H1 (cell line): ENCODE data around the gene GTF2A1. TPM values are rescaled to one million over a fixed set of nuclear protein-coding genes. Genes with fewer than 3 reads are reported as not detected.

Source experiments
- CTCF ChIA-PET: fragments of 300-600 bp; sonication (Branson Sonifier 250); formaldehyde crosslinking; loops from one replicate; lab custom pipeline; 2021; ENCODE audit not compliant: partially characterized antibody; lab: Charles Lee
- POLR2A ChIA-PET: fragments of 300-600 bp; sonication (Branson Sonifier 250); formaldehyde crosslinking; loops from one replicate; lab custom pipeline; 2021; ENCODE audit warnings: inconsistent platforms; ENCODE audit not compliant: partially characterized antibody; lab: Charles Lee
- DNase-seq, 2 experiments: peaks; one replicate each; pipeline versions ENCODE4 v3.0.0 to v3.0.0-alpha.2; 2010 to 2022; ENCODE audit warnings: low spot score in 2 of 2, low read depth in 1 of 2, mixed read lengths in 1 of 2
- FAIRE-seq: peaks from 2 replicates; lab custom pipeline; 2011; peaks lifted over from hg19 to GRCh38; lab: Jason Lieb, UNC
- H2AFZ ChIP-seq: 2 replicates; pipeline ENCODE4 v1.8.1; 2012; ENCODE audit warnings: low read length, inconsistent platforms
- H2AK5ac ChIP-seq: 2 replicates; pipeline ENCODE4 v1.6.1; 2013; ENCODE audit warnings: low read depth, low read length
- H2BK120ac ChIP-seq: replicated peaks from 2 replicates; pipeline ENCODE3; 2013; ENCODE audit warnings: low read depth, low read length, inconsistent platforms
- H2BK12ac ChIP-seq: 2 replicates; pipeline ENCODE4 v1.6.1; 2013; ENCODE audit warnings: low read depth, low read length
- H2BK15ac ChIP-seq: 2 replicates; pipeline ENCODE4 v1.6.1; 2013; ENCODE audit warnings: low read length
- H2BK20ac ChIP-seq: 2 replicates; pipeline ENCODE4 v1.6.1; 2013; ENCODE audit warnings: low read length
- H2BK5ac ChIP-seq: 2 replicates; pipeline ENCODE4 v1.6.1; 2013; ENCODE audit warnings: low read depth, low read length
- H3K14ac ChIP-seq: 2 replicates; pipeline ENCODE4 v1.6.1; 2013; ENCODE audit warnings: inconsistent platforms; ENCODE audit not compliant: insufficient read length
- H3K18ac ChIP-seq: 2 replicates; pipeline ENCODE4 v1.6.1; 2013; ENCODE audit warnings: low read length; ENCODE audit errors: extremely low read depth
- H3K23ac ChIP-seq: 2 replicates; pipeline ENCODE4 v1.6.1; 2013; ENCODE audit warnings: inconsistent platforms; ENCODE audit not compliant: insufficient read length
- H3K23me2 ChIP-seq: 2 replicates; pipeline ENCODE4 v1.6.1; 2013; ENCODE audit warnings: low read depth, low read length
- H3K27ac ChIP-seq: 2 replicates; pipeline ENCODE4 v1.6.1; 2011; ENCODE audit warnings: low read depth, low read length, inconsistent platforms
- H3K27me3 ChIP-seq, 4 experiments: replicated peaks in 1 of 4; 1 replicate in 1 of 4; 2 replicates in 3 of 4; pipeline versions ENCODE4 v1.6.1 to v1.8.1; 2011 to 2013; ENCODE audit warnings: low read length in 3 of 4, mild to moderate bottlenecking in 3 of 4, inconsistent platforms in 2 of 4, mixed read lengths in 2 of 4, moderate library complexity in 1 of 4; ENCODE audit not compliant: control insufficient read depth in 3 of 4, insufficient read depth in 3 of 4; ENCODE audit errors: extremely low read depth in 1 of 4
- H3K36me3 ChIP-seq, 4 experiments: 2 replicates each; pipeline versions ENCODE4 v1.6.1 to v1.8.1; 2011 to 2013; ENCODE audit warnings: mild to moderate bottlenecking in 4 of 4, low read length in 3 of 4, moderate library complexity in 2 of 4, control low read depth in 1 of 4, inconsistent platforms in 1 of 4; ENCODE audit not compliant: insufficient read depth in 4 of 4, control insufficient read depth in 2 of 4
- H3K4ac ChIP-seq: replicated peaks from 2 replicates; pipeline ENCODE3; 2013; ENCODE audit warnings: low read length, low read depth, mixed read lengths, inconsistent platforms; ENCODE audit not compliant: insufficient read length
- H3K4me1 ChIP-seq, 4 experiments: replicated peaks in 1 of 4; 1 replicate in 1 of 4; 2 replicates in 3 of 4; pipeline versions ENCODE4 v1.6.1 to v1.8.1; 2011 to 2013; ENCODE audit warnings: low read length in 3 of 4, inconsistent platforms in 2 of 4, mixed read lengths in 1 of 4; ENCODE audit not compliant: insufficient read depth in 4 of 4, control insufficient read depth in 3 of 4
- H3K4me2 ChIP-seq, 2 experiments: 2 replicates each; pipeline versions ENCODE4 v1.6.1 to v1.8.1; 2011 to 2013; ENCODE audit warnings: low read depth in 2 of 2, low read length in 2 of 2, control low read depth in 1 of 2, inconsistent platforms in 1 of 2, mild to moderate bottlenecking in 1 of 2; ENCODE audit not compliant: insufficient read depth in 1 of 2
- H3K4me3 ChIP-seq, 4 experiments: fragments of 200-600, 300-600 bp in 1 of 4; sonication (generic), shearing (Covaris generic), sonication (Bioruptor Twin) in 1 of 4; 2 replicates each; pipeline versions ENCODE4 v1.5.1 to v1.8.1; 2011 to 2016; ENCODE audit warnings: low read length in 4 of 4, low read depth in 3 of 4, control low read depth in 2 of 4, inconsistent platforms in 2 of 4, mild to moderate bottlenecking in 2 of 4, mixed read lengths in 1 of 4, moderate library complexity in 1 of 4; ENCODE audit not compliant: insufficient read depth in 2 of 4; ENCODE audit errors: extremely low read depth in 1 of 4
- H3K56ac ChIP-seq: replicated peaks from 2 replicates; pipeline ENCODE3; 2013; ENCODE audit warnings: low read depth, mild to moderate bottlenecking, mixed read lengths, low read length, inconsistent platforms; ENCODE audit not compliant: insufficient read length
- H3K79me1 ChIP-seq: 2 replicates; pipeline ENCODE4 v1.6.1; 2013; ENCODE audit warnings: low read depth, low read length, control low read depth
- H3K79me2 ChIP-seq, 2 experiments: 2 replicates each; pipeline versions ENCODE4 v1.6.1 to v1.8.1; 2012 to 2013; ENCODE audit warnings: low read length in 2 of 2, mild to moderate bottlenecking in 2 of 2, inconsistent platforms in 1 of 2; ENCODE audit not compliant: insufficient read depth in 2 of 2, control insufficient read depth in 1 of 2
- H3K9ac ChIP-seq, 4 experiments: replicated peaks in 1 of 4; 1 replicate in 1 of 4; 2 replicates in 3 of 4; pipeline versions ENCODE4 v1.6.1 to v1.8.1; 2011 to 2013; ENCODE audit warnings: low read depth in 3 of 4, low read length in 3 of 4, control low read depth in 2 of 4, mild to moderate bottlenecking in 2 of 4, moderate library complexity in 2 of 4, inconsistent platforms in 1 of 4; ENCODE audit errors: extremely low read depth in 1 of 4
- H3K9me3 ChIP-seq, 2 experiments: 2 replicates each; pipeline versions ENCODE4 v1.6.1 to v1.8.1; 2012 to 2013; ENCODE audit warnings: mild to moderate bottlenecking in 2 of 2, moderate library complexity in 2 of 2, control low read depth in 1 of 2, inconsistent platforms in 1 of 2, low read depth in 1 of 2, low read length in 1 of 2, mixed read lengths in 1 of 2; ENCODE audit not compliant: insufficient read depth in 2 of 2
- H4K20me1 ChIP-seq, 2 experiments: replicated peaks in 1 of 2; 2 replicates each; pipeline versions ENCODE3 to v1.8.1; 2011 to 2013; ENCODE audit warnings: inconsistent platforms in 2 of 2, low read length in 2 of 2, mild to moderate bottlenecking in 1 of 2; ENCODE audit not compliant: insufficient read depth in 2 of 2, control insufficient read depth in 1 of 2
- H4K5ac ChIP-seq: 2 replicates; pipeline ENCODE4 v1.6.1; 2013; ENCODE audit warnings: low read length, low read depth, mixed read lengths, inconsistent platforms; ENCODE audit not compliant: insufficient read length
- H4K8ac ChIP-seq: 2 replicates; pipeline ENCODE4 v1.8.0; 2013; ENCODE audit warnings: mild to moderate bottlenecking, moderate library complexity, low read length, inconsistent platforms; ENCODE audit not compliant: insufficient read depth; ENCODE audit errors: extremely low read depth
- H4K91ac ChIP-seq: replicated peaks from 2 replicates; pipeline ENCODE3; 2013; ENCODE audit warnings: low read length, mixed read lengths, inconsistent platforms; ENCODE audit not compliant: insufficient read length
- EZH2 ChIP-seq: fragments of 200-600 bp; sonication (generic); IDR thresholded peaks from 2 replicates; pipeline ENCODE4 v1.7.1; 2012; ENCODE audit warnings: low read depth, mild to moderate bottlenecking, moderate library complexity, low read length, inconsistent platforms; ENCODE audit not compliant: severe bottlenecking
- MAFK ChIP-seq: IDR thresholded peaks from 2 replicates; pipeline ENCODE4 v1.6.1; 2012; ENCODE audit warnings: low read depth, mild to moderate bottlenecking, improper control_type of control experiment, low read length
- POLR2AphosphoS5 ChIP-seq: IDR thresholded peaks from 2 replicates; pipeline ENCODE4 v1.6.1; 2011; ENCODE audit warnings: low read depth, low read length
- RNF2 ChIP-seq: fragments of 200-900, 300-1000 bp; sonication (generic); IDR thresholded peaks from 2 replicates; pipeline ENCODE4 v1.7.1; 2016; ENCODE audit warnings: borderline replicate concordance, low read depth, mild to moderate bottlenecking, antibody characterized with exemption, low read length; ENCODE audit not compliant: poor library complexity, severe bottlenecking; ENCODE audit errors: missing control alignments
- WGBS, 2 experiments: shearing (Covaris generic) in 1 of 2; methylation state at CpG; one replicate each; pipeline versions ENCODE4 v1.1.6 to v1.1.7; 2013 to 2015; ENCODE audit warnings: low lambda C conversion rate in 2 of 2, mixed read lengths in 2 of 2, inconsistent platforms in 1 of 2, low coverage in 1 of 2, missing lambda C conversion rate in 1 of 2; ENCODE audit not compliant: insufficient replicate concordance in 2 of 2, insufficient coverage in 1 of 2, insufficient read length in 1 of 2; ENCODE audit errors: extremely low coverage in 1 of 2, missing lambda C conversion rate in 1 of 2; 5-methylcytosine and 5-hydroxymethylcytosine counted together
- polyA plus RNA-seq, 7 experiments: library from polyadenylated mRNA; depleted of rRNA in 3 of 7; stranded (reverse) in 5 of 7; unstranded in 2 of 7; fragments of >200 nt in 5 of 7; fragments of 200-250 nt in 2 of 7; gene quantifications; 1 replicate in 5 of 7; 2 replicates in 1 of 7; 4 replicates in 1 of 7; pipeline versions ENCODE4 v1.2.1 to v1.2.3, GENCODE V29; 2011 to 2013; ENCODE audit warnings: missing spikeins in 2 of 7, mixed read lengths in 2 of 7
- total RNA-seq: library from RNA; stranded (reverse); fragmentation: NEBNext Ultra II Directional; extraction: Animal tissue kit (Norgen Biotek cat#: 25700); gene quantifications from 2 replicates; pipeline ENCODE4 v1.2.1, GENCODE V29; 2021

The GTF2A1 gene
- total and polyA plus RNA-seq, 2 of the 8 experiments (the other 6 are each of a cell fraction or from before 2014, with no cell fraction given), result 24.1 to 57.8 TPM

- FAIRE-seq (no peak), DNase-seq (no peak)
- H3K27ac ChIP-seq, result no peak overlapping the region
- H3K4ac ChIP-seq, result no peak overlapping the region
- 83% methylated on average over 2 of the region's 2 CpGs; no CpG with 5 or more reads in 1 of the 2 experiments for WGBS, 2 experiments
- H3K23ac ChIP-seq, result no peak overlapping the region
- no peak overlapping the region for H3K9ac ChIP-seq
- no peaks in the 10 kb centered on the region for H3K9me3 ChIP-seq
- no peak overlapping the region for H3K4me2 ChIP-seq
- CTCF ChIA-PET, result interaction anchor here (0.8 to 1.6 kb wide), 2 partner anchors 20 to 1354 kb away, joined by 3 read pairs; no protein-coding TSS in a partner anchor
- no peaks in the 10 kb centered on the region for H3K27me3 ChIP-seq
- H2BK20ac ChIP-seq, result no peak overlapping the region
- H3K79me2 ChIP-seq, result peaks cover 0 to 44% of the 10 kb centered on the region in 2 experiments; a peak in 2 of 4 replicates
- no peak overlapping the region for H3K14ac ChIP-seq
- no peak overlapping the region for H2AFZ ChIP-seq
- no peak overlapping the region for H2BK12ac ChIP-seq
- POLR2A ChIA-PET, result interaction anchor here (1.6 kb wide), 1 partner anchor 24 kb away, joined by 3 read pairs; no protein-coding TSS in a partner anchor
- no peak overlapping the region for H2BK120ac ChIP-seq
- no peak overlapping the region for H4K5ac ChIP-seq
- H4K20me1 ChIP-seq, result peaks cover 0 to 3% of the 10 kb centered on the region in 2 experiments
- no peak overlapping the region for H2BK15ac ChIP-seq
- no peak overlapping the region for H2AK5ac ChIP-seq
- no peak for TF ChIP-seq MAFK
- TF ChIP-seq POLR2AphosphoS5, result no peak
- no peak for TF ChIP-seq RNF2
- TF ChIP-seq EZH2, result no peak
- H3K23me2 ChIP-seq, result no peaks in the 10 kb centered on the region
- no peaks in the 10 kb centered on the region for H3K4me1 ChIP-seq
- H4K91ac ChIP-seq, result no peak overlapping the region
- no peaks in the 10 kb centered on the region for H3K79me1 ChIP-seq
- no peak overlapping the region for H3K18ac ChIP-seq
- H4K8ac ChIP-seq, result no peak overlapping the region
- H3K4me3 ChIP-seq, result no peak overlapping the region
- H3K56ac ChIP-seq, result no peak overlapping the region
- no peak overlapping the region for H2BK5ac ChIP-seq
- H3K36me3 ChIP-seq, result peaks cover 16 to 88% (median 42%) of the 10 kb centered on the region in 4 experiments; a peak in 7 of 8 replicates
Observed at GRCh38 chr14:81192594-81192993, 28.2 kb downstream of the GTF2A1 start.
